Measurements from ENCODE around the gene VWA3B. TPM values are rescaled to one million over a fixed set of nuclear protein-coding genes. Genes with fewer than 3 reads are reported as not detected.
"Not testable (repeated sequence)": the region's sequence is repeated elsewhere in the genome, so short reads cannot be mapped to it uniquely, and the experiment has no call there.

Gene VWA3B
- total RNA-seq, 1 donor from 2014 or later: not detected

DNA sequence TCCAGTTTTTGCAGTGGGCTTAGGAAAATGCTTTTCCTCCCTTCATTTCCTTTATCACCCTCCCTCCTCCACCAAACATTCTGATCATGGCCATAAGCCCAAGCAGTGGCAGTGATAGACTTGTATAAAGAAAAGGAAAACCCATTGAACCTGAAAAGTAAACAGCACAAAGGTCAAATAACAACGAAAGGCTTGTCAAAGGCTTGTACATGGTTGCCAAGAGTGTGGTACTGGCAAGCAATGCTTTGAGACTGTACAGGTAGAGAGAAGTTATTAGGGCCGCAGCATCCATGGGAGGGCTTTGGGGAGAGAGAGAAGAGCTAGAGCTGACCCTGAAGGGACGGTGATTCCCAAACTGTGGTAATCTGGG, 2.1 kb upstream of the VWA3B start:
- no peak for DNase-seq (ENCODE audit: low read depth in 2 of 2)

GRCh38 chr2:98085649-98086048, 1.3 kb upstream of the VWA3B start:
- DNase-seq (ENCODE audit: low read depth in 2 of 2): no peak

DNA sequence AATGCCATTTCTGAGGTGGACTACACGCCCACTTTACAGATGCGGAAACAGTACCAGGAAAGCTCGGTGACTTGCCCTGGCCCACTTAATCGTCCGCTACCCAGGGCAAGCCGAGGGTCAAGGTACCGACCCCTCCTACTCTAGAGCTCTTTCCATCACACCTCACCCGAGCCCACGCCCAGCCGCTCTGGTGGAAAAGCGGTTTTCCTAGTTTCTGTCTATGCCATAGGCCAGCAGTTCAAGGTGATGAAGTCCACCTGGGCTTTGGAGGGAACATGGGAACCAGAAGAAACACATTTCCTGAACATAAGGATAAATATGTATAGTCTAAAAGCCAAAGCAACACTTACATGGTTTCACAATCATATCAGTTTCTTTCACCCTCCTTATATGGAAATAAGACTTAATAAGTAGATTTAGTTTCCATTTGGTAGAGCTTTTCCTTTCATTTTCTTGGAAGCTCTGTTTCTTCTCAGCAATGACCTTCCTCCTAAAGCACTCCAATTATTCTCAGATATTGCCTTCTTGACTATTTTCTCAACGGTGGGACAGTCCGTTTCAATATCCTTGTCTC, 567 bp downstream of the VWA3B start:
- DNase-seq (ENCODE audit: low read depth in 2 of 2): no peak

DNA sequence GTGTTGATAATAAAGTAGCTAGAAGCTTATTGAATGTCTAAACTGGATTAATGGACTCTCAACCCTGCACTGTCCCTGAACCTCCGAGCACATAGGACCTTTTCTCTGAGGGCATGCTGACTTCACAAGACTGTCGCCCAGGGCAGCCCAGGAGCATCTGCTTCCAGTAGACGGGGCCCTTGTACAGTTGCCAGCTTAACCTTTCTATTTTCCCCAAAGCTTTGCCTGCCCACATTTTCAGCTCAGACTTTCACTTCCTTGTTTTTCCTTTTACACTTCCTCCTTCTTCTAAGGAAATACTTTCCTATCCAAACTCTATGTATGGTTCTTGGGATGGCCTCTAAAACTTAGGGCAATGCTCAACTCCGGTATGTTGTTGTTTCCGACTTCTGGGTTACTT, 1.3 kb downstream of the VWA3B start:
- DNase-seq (ENCODE audit: low read depth in 2 of 2): no peak

DNA sequence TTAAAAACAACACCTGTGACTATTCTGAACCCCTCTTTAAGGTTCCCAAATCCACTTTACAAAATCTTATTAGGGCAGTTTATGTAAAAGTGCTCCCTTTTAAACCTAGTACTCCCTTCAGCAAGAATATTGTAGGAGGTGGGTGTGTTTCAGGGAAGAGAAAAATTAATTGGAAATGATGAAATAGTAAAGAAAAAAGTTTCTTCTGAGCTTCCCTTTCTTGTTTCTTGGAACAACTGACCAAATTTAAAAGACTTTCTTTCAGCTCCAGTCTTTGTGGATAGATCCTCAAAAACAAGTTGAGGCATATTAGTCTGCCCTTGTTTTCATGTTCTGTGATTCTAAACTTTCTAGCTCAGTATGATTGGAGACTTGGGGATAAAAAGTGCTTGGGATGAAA, 3.0 kb downstream of the VWA3B start:
- no peak for DNase-seq (ENCODE audit: low read depth in 2 of 2)

DNA sequence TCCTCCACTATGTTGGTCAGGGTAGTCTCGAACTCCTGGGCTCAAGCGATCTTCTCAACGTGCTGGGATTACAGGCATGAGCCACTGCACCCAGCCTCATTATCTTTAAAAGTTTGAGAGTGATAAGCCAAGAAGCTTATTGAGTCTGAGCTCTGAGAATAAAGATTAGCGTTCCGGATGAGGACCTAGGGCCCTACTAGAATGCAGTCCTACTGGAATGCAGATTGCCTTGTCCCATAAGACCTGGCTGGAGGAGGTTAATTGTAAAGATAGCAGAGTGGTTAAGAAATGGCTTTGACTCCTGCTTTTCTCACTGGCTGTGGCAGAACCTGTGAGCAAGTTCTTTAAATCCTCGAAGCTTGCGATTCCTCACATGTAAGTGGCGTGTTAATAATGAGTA, 4.0 kb downstream of the VWA3B start:
- no peak for DNase-seq (ENCODE audit: low read depth in 2 of 2)

GRCh38 chr2:98091738-98092137, 4.8 kb downstream of the VWA3B start:
- DNase-seq (ENCODE audit: low read depth in 2 of 2): no peak

GRCh38 chr2:98093146-98093545, 6.2 kb downstream of the VWA3B start:
- DNase-seq (ENCODE audit: low read depth in 2 of 2): no peak

DNA sequence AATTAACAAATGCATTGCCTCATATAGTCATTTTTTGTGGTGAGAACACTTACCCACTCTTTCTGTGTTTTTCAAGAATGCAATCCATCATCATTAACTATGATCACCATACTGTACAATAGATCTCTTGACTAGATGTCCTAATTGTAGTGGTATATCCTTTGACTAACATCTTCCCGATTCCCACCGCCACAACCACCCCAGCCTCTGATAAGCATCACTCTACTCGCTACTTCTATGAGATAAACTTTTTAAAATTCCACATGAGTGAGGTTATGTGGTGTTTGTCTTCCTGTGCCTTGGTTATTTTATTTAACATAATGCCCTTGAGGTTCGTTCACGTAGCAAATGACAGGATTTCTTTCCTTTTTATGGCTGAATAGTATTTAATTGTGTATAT, 6.6 kb downstream of the VWA3B start:
- DNase-seq (ENCODE audit: low read depth in 2 of 2): no peak

- no peak for DNase-seq (ENCODE audit: low read depth in 2 of 2)
Measured at GRCh38 chr2:98099939-98100743, 13.2 kb downstream of the VWA3B start.

- DNase-seq (ENCODE audit: low read depth in 2 of 2): not testable (repeated sequence)
Measured at GRCh38 chr2:98102315-98102714, 15.3 kb downstream of the VWA3B start.

GRCh38 chr2:98102878-98103277, 15.9 kb downstream of the VWA3B start:
- no peak for DNase-seq (ENCODE audit: low read depth in 2 of 2)

GRCh38 chr2:98108110-98108509, 21.1 kb downstream of the VWA3B start:
- DNase-seq (ENCODE audit: low read depth in 2 of 2): no peak

DNA sequence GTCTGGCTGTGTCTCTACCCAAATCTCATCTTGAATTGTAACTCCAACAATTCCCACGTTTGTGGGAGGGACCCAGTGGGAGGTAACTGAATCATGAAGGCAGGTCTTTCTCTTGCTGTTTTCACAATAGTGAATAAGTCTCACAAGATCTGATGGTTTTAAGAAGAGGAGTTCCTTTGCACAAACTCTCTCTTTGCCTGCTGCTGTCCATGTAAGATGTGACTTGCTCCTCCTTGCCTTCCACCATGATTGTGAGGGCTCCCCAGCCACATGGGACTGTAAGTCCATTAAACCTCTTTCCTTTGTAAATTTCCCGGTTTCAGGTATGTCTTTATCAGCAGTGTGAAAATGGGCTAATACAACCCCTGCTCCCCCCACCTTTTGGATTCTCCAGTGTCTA, 23.8 kb downstream of the VWA3B start:
- DNase-seq (ENCODE audit: low read depth in 2 of 2): no peak

DNA sequence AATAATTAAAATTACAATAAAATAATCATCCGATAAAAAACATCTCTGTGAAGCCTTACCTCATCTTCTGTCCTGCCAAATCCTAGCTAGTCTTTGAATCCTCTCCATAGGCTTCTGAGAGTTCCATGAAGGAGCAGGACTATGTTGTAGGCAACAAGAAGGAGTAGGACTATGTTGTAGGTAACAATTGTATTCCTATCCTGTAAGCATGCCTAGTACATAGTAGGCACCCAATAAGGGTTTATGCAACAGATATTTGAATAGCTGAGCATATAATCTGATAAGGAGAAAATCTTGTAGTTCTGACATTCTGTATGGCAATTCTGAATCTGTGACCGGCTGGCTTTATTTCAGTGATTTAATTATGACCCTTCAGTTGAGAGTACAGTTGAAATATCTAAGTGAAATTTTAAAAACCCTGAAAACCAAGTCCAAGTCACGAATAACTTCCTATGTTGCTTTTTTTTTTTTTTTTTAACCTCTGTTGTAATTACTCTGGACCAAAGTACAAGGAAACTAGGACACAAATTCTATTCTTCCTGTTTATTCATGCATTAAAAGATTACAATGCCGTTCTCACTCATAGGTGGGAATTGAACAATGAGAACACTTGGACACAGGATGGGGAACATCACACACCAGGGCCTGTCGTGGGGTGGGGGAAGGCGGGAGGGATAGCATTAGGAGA, 27.8 kb downstream of the VWA3B start:
- no peak for DNase-seq (ENCODE audit: low read depth in 2 of 2)

GRCh38 chr2:98118161-98118560, 31.2 kb downstream of the VWA3B start:
- DNase-seq (ENCODE audit: low read depth in 2 of 2): no peak

- no peak for DNase-seq (ENCODE audit: low read depth in 2 of 2)
Measured at GRCh38 chr2:98118852-98119251, 31.9 kb downstream of the VWA3B start.

- no peak for DNase-seq (ENCODE audit: low read depth in 2 of 2)
Measured at GRCh38 chr2:98121149-98121548, 34.2 kb downstream of the VWA3B start.

DNA sequence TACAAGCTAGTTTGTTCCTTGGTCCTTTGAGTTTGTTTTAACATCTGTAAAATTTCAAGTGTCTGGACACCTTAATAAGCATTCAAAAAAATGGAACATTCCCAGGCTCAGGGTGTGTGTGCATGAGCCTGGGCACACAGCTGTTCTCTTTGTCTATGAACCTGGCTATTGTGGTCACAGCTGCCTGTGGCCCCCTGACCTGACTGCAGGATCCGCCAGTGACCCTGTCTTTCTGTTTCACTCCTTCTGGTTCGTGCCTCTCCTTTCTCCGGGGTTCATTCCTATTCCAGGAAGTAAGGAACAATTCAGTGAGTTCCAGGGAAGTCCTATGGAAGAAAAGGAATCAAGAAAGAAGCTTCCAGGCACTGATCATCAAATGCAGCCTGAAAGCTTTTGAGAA, 35.6 kb downstream of the VWA3B start:
- no peak for DNase-seq (ENCODE audit: low read depth in 2 of 2)

DNA sequence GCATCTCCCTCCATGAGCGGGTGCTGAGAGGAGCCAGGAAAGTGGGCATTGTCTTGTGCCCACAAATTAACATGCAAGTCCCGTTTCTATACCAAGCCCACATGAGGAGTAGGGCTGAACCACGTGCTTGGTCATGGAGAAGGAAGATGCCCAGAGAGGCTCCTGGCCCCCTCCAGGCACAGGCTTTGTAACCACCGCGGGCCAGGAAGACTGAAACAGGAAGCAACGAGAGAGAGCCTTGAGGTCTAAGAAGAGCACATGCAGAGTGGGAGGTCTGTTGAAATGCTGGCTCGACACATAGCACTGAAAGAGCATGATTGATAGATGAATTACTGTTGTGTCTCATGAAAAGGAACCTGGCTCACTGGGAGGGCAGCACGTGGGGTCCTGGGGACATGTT, 36.3 kb downstream of the VWA3B start:
- no peak for DNase-seq (ENCODE audit: low read depth in 2 of 2)

- DNase-seq (ENCODE audit: low read depth in 2 of 2): no peak
Measured at GRCh38 chr2:98126061-98126460, 39.1 kb downstream of the VWA3B start.

- DNase-seq (ENCODE audit: low read depth in 2 of 2): no peak
Measured at GRCh38 chr2:98127229-98127989, 40.4 kb downstream of the VWA3B start.
